GM12801 (cell line): Measurements from ENCODE around the gene ANKRD55.

Experiments
- CTCF ChIP-seq: IDR thresholded peaks from one replicate; pipeline ENCODE4 v1.5.1; 2011; ENCODE audit warnings: control low read depth; ENCODE audit not compliant: insufficient read length; ENCODE audit errors: extremely low read depth

Gene ANKRD55

GRCh38 chr5:56185768-56186311 is 47.3 kb downstream of the ANKRD55 start:
- no peak for TF ChIP-seq CTCF

- TF ChIP-seq CTCF = no peak
Observed at GRCh38 chr5:56183506-56183905, 49.6 kb downstream of the ANKRD55 start.

- no peak for TF ChIP-seq CTCF
Observed at GRCh38 chr5:56179442-56179841, 53.7 kb downstream of the ANKRD55 start.

GRCh38 chr5:56178823-56179222 is 54.3 kb downstream of the ANKRD55 start:
- no peak for TF ChIP-seq CTCF

- no peak for TF ChIP-seq CTCF
Observed at GRCh38 chr5:56176871-56177533, 56.1 kb downstream of the ANKRD55 start.

GRCh38 chr5:56176155-56176798 is 56.9 kb downstream of the ANKRD55 start:
- TF ChIP-seq CTCF = no peak

GRCh38 chr5:56175488-56175887 is 57.6 kb downstream of the ANKRD55 start:
- TF ChIP-seq CTCF = no peak
